HL-60/S4 (cell line): ENCODE measurements around the gene NPNT.

Experiments used
- in situ Hi-C: fragments of 300-500 bp; cut with MboI; formaldehyde crosslinking; loops from 2 replicates; pipeline ENCODE4 v1.14.3; 2022; ENCODE audit warnings: low sequenced_read_pairs

Gene NPNT

GRCh38 chr4:106017975-106018374, 122.7 kb downstream of the NPNT start:
- in situ Hi-C loops, result no loop called here

- in situ Hi-C loops, result no loop called here
These were observed 124.5 kb downstream of the NPNT start for GRCh38 chr4:106019771-106020170.
